H9 (cell line): ENCODE data around the gene ZFPM1. TPM values are rescaled to one million over a fixed set of nuclear protein-coding genes. Genes with fewer than 3 reads are reported as not detected.

Experiments
- DNase-seq: peaks from one replicate; pipeline ENCODE4 v3.0.0-alpha.2; 2017
- H2AFZ ChIP-seq: one replicate; pipeline ENCODE4 v1.6.1; 2013; ENCODE audit warnings: mild to moderate bottlenecking, low read length, control low read depth, moderate library complexity
- H2AK5ac ChIP-seq: 2 replicates; pipeline ENCODE4 v1.6.1; 2013; ENCODE audit warnings: low read length, control low read depth, mixed read lengths; ENCODE audit not compliant: insufficient read length
- H2BK120ac ChIP-seq: one replicate; pipeline ENCODE4 v1.6.1; 2013; ENCODE audit warnings: low read depth, mild to moderate bottlenecking, low read length, control low read depth, inconsistent platforms; ENCODE audit not compliant: poor library complexity, severe bottlenecking
- H2BK12ac ChIP-seq: 2 replicates; pipeline ENCODE4 v1.6.1; 2013; ENCODE audit warnings: low read length, control low read depth, mixed read lengths, low read depth; ENCODE audit not compliant: insufficient read length
- H2BK15ac ChIP-seq: 2 replicates; pipeline ENCODE4 v1.6.1; 2013; ENCODE audit warnings: low read depth, low read length, control low read depth
- H2BK20ac ChIP-seq: one replicate; pipeline ENCODE4 v1.6.1; 2013; ENCODE audit warnings: low read depth, mild to moderate bottlenecking, low read length, control low read depth, inconsistent platforms; ENCODE audit not compliant: poor library complexity, severe bottlenecking
- H2BK5ac ChIP-seq: 2 replicates; pipeline ENCODE4 v1.6.1; 2013; ENCODE audit warnings: low read length, control low read depth, mixed read lengths; ENCODE audit not compliant: insufficient read length
- H3K14ac ChIP-seq: 2 replicates; pipeline ENCODE4 v1.6.1; 2013; ENCODE audit warnings: low read length, control low read depth; ENCODE audit not compliant: insufficient read depth
- H3K18ac ChIP-seq: 2 replicates; pipeline ENCODE4 v1.6.1; 2013; ENCODE audit warnings: low read depth, mild to moderate bottlenecking, mixed read lengths, low read length, control low read depth; ENCODE audit not compliant: insufficient read length
- H3K23ac ChIP-seq: 2 replicates; pipeline ENCODE4 v1.6.1; 2013; ENCODE audit warnings: low read length, control low read depth, mixed read lengths, low read depth; ENCODE audit not compliant: insufficient read length
- H3K23me2 ChIP-seq: 2 replicates; pipeline ENCODE4 v1.6.1; 2013; ENCODE audit warnings: low read depth, mild to moderate bottlenecking, mixed read lengths, low read length, control low read depth; ENCODE audit not compliant: insufficient read length, poor library complexity, severe bottlenecking
- H3K27ac ChIP-seq: 2 replicates; pipeline ENCODE4 v1.5.1; 2013; ENCODE audit warnings: low read length, control low read depth, mixed read lengths, low read depth; ENCODE audit not compliant: insufficient read length
- H3K27me3 ChIP-seq: 2 replicates; pipeline ENCODE4 v1.6.1; 2013; ENCODE audit warnings: low read length, control low read depth, inconsistent platforms; ENCODE audit not compliant: insufficient read depth
- H3K4ac ChIP-seq: 2 replicates; pipeline ENCODE4 v1.6.1; 2013; ENCODE audit warnings: low read depth, mild to moderate bottlenecking, control low read depth, inconsistent platforms, low read length, moderate library complexity
- H3K4me1 ChIP-seq: 2 replicates; pipeline ENCODE4 v1.6.1; 2013; ENCODE audit warnings: low read length, control low read depth, inconsistent platforms; ENCODE audit not compliant: insufficient read depth
- H3K4me2 ChIP-seq: 2 replicates; pipeline ENCODE4 v1.6.1; 2013; ENCODE audit warnings: low read length, control low read depth, mixed read lengths; ENCODE audit not compliant: insufficient read length, insufficient read depth
- H3K56ac ChIP-seq: 2 replicates; pipeline ENCODE4 v1.6.1; 2013; ENCODE audit warnings: low read depth, mild to moderate bottlenecking, mixed read lengths, low read length, control low read depth; ENCODE audit not compliant: insufficient read length
- H3K79me1 ChIP-seq: 2 replicates; pipeline ENCODE4 v1.6.1; 2013; ENCODE audit warnings: low read depth, mild to moderate bottlenecking, moderate library complexity, low read length, control low read depth, inconsistent platforms; ENCODE audit not compliant: insufficient read depth, poor library complexity, severe bottlenecking
- H3K79me2 ChIP-seq: 2 replicates; pipeline ENCODE4 v1.6.1; 2013; ENCODE audit warnings: low read length, control low read depth, inconsistent platforms; ENCODE audit not compliant: insufficient read depth
- H3K9ac ChIP-seq: 2 replicates; pipeline ENCODE4 v1.6.1; 2013; ENCODE audit warnings: low read length, control low read depth, mixed read lengths; ENCODE audit not compliant: insufficient read length; ENCODE audit errors: extremely low read depth
- H3K9me3 ChIP-seq: one replicate; pipeline ENCODE4 v1.6.1; 2013; ENCODE audit warnings: low read depth, low read length, inconsistent platforms; ENCODE audit not compliant: control insufficient read depth
- H3T11ph ChIP-seq: one replicate; pipeline ENCODE4 v1.6.1; 2013; ENCODE audit warnings: mild to moderate bottlenecking, low read length, control low read depth, inconsistent platforms
- H4K20me1 ChIP-seq: one replicate; pipeline ENCODE4 v1.6.1; 2013; ENCODE audit not compliant: control insufficient read depth, insufficient read length, insufficient read depth
- H4K5ac ChIP-seq: 2 replicates; pipeline ENCODE4 v1.6.1; 2013; ENCODE audit warnings: low read depth, mild to moderate bottlenecking, mixed read lengths, low read length, control low read depth; ENCODE audit not compliant: insufficient read length
- H4K8ac ChIP-seq: replicated peaks from 2 replicates; pipeline ENCODE4 v1.6.1; 2013; ENCODE audit warnings: low read length, control low read depth, mixed read lengths, low read depth; ENCODE audit not compliant: insufficient read length
- H4K91ac ChIP-seq: 2 replicates; pipeline ENCODE4 v1.6.1; 2013; ENCODE audit warnings: low read depth, mild to moderate bottlenecking, moderate library complexity, mixed read lengths, low read length, control low read depth; ENCODE audit not compliant: insufficient read length
- H3K27ac Mint-ChIP-seq, 3 experiments: 2 replicates in 2 of 3; 3 replicates in 1 of 3; pipeline ENCODE4 v1.8.0; 2020 to 2021; ENCODE audit warnings: mixed read lengths in 3 of 3, mild to moderate bottlenecking in 1 of 3, moderate library complexity in 1 of 3
- H3K27me3 Mint-ChIP-seq: 2 replicates; pipeline ENCODE4 v1.8.0; 2021; ENCODE audit warnings: low read depth, mild to moderate bottlenecking, moderate library complexity, mixed read lengths
- H3K36me3 Mint-ChIP-seq, 3 experiments: 2 replicates in 2 of 3; 3 replicates in 1 of 3; pipeline ENCODE4 v1.8.0; 2020 to 2021; ENCODE audit warnings: low read depth in 3 of 3, mixed read lengths in 3 of 3; ENCODE audit not compliant: insufficient read depth in 1 of 3
- H3K4me1 Mint-ChIP-seq, 2 experiments: 2 replicates each; pipeline ENCODE4 v1.8.0; 2020; ENCODE audit warnings: mixed read lengths in 2 of 2
- H3K4me3 Mint-ChIP-seq, 2 experiments: 2 replicates in 1 of 2; 3 replicates in 1 of 2; pipeline ENCODE4 v1.8.0; 2020 to 2021; ENCODE audit warnings: mild to moderate bottlenecking in 2 of 2, mixed read lengths in 2 of 2, moderate library complexity in 1 of 2
- H3K9me3 Mint-ChIP-seq, 2 experiments: 2 replicates in 1 of 2; 3 replicates in 1 of 2; pipeline ENCODE4 v1.8.0; 2020; ENCODE audit warnings: mild to moderate bottlenecking in 2 of 2, mixed read lengths in 2 of 2, moderate library complexity in 1 of 2
- WGBS: extraction: QIAGEN DNeasy Blood & Tissue Kit; methylation state at CpG from one replicate; pipeline ENCODE4 v1.1.7; 2013; ENCODE audit warnings: missing lambda C conversion rate, low lambda C conversion rate, mixed read lengths; ENCODE audit not compliant: insufficient read length; ENCODE audit errors: extremely low coverage; 5-methylcytosine and 5-hydroxymethylcytosine counted together
- total RNA-seq: library from RNA; stranded (reverse); gene quantifications from 2 replicates; pipeline ENCODE4 v1.2.1, GENCODE V29; 2021
- TF ChIP-seq, protein P1 (sequence below): fragments of 200-600 bp; sonication (generic); conservative IDR thresholded peaks from 3 replicates; pipeline ENCODE4 v1.8.0; 2021; ENCODE audit warnings: antibody characterized with exemption, mild to moderate bottlenecking

Gene ZFPM1
- total RNA-seq, 1 experiment from 2014 or later, result 3.6 TPM

DNA sequence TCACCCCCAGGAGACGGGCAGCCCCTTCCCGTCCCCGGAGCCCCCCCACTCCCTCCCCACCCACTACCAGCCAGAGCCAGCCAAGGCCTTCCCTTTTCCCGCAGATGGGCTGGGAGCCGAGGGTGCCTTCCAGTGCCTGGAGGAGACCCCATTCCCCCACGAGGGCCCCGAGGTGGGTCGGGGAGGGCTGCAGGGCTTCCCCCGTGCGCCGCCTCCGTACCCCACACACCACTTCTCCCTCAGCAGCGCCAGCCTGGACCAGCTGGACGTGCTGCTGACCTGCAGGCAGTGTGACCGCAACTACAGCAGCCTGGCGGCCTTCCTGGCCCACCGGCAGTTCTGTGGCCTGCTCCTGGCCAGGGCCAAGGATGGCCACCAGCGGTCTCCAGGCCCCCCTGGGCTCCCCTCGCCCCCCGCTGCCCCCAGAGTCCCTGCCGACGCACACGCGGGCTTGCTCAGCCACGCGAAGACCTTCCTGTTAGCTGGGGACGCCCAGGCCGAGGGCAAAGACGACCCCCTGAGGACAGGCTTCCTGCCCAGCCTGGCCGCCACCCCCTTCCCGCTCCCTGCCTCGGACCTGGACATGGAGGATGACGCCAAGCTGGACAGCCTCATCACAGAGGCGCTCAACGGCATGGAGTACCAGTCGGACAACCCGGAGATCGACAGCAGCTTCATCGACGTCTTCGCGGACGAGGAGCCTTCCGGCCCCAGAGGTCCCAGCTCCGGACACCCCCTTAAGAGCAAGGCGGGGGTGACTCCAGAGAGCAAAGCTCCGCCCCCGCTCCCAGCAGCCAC, 23.5 kb upstream of the ZFPM1 start:
- Histone ChIP-seq H4K5ac (no peak overlapping the region), H3K9ac (no peak overlapping the region), H3K4ac (no peak overlapping the region), H2BK5ac (no peak overlapping the region), H4K20me1 (no peaks in the 10 kb centered on the region), H4K8ac (no peak overlapping the region), H2BK15ac (no peak overlapping the region), H3K9me3 (no peaks in the 10 kb centered on the region), H2AFZ (no peak overlapping the region), H3K27ac (no peak overlapping the region), H3K4me2 (no peak overlapping the region), H3K27me3 (no peaks in the 10 kb centered on the region), H3K23me2 (peaks cover 2% of the 10 kb centered on the region), H4K91ac (no peak overlapping the region), H2AK5ac (no peak overlapping the region), H3K56ac (no peak overlapping the region), H3K18ac (no peak overlapping the region), H3T11ph (no peak overlapping the region), H3K14ac (no peak overlapping the region; the same call in 1 of the 2 replicates), H2BK20ac (no peak overlapping the region), H3K79me2 (no peaks in the 10 kb centered on the region), H2BK120ac (no peak overlapping the region), H3K4me1 (no peaks in the 10 kb centered on the region), H3K23ac (no peak overlapping the region), H2BK12ac (no peak overlapping the region), H3K79me1 (no peaks in the 10 kb centered on the region)
- Mint-ChIP-seq H3K4me1 (no peaks in the 10 kb centered on the region), H3K4me3 (no peak overlapping the region), H3K9me3 (no peaks in the 10 kb centered on the region), H3K27ac (peak overlapping the region in 2 of 3 experiments; percentile 39 to 63; a peak in 2 of 7 replicates), H3K27me3 (no peaks in the 10 kb centered on the region), H3K36me3 (no peaks in the 10 kb centered on the region)
- no CpG with 5 or more reads among the region's 48 CpGs for WGBS
- TF ChIP-seq, protein P1, sequence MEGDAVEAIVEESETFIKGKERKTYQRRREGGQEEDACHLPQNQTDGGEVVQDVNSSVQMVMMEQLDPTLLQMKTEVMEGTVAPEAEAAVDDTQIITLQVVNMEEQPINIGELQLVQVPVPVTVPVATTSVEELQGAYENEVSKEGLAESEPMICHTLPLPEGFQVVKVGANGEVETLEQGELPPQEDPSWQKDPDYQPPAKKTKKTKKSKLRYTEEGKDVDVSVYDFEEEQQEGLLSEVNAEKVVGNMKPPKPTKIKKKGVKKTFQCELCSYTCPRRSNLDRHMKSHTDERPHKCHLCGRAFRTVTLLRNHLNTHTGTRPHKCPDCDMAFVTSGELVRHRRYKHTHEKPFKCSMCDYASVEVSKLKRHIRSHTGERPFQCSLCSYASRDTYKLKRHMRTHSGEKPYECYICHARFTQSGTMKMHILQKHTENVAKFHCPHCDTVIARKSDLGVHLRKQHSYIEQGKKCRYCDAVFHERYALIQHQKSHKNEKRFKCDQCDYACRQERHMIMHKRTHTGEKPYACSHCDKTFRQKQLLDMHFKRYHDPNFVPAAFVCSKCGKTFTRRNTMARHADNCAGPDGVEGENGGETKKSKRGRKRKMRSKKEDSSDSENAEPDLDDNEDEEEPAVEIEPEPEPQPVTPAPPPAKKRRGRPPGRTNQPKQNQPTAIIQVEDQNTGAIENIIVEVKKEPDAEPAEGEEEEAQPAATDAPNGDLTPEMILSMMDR, result no peak
- no peak for DNase-seq
